Naive B cell (primary cell): Measurements from ENCODE around the gene JAZF1. TPM values are rescaled to one million over a fixed set of nuclear protein-coding genes. Genes with fewer than 3 reads are reported as not detected.
"Not testable (repeated sequence)": the region's sequence is repeated elsewhere in the genome, so short reads cannot be mapped to it uniquely, and the experiment has no call there.

Experiments
- ATAC-seq, 2 donors: fragments of 150-1000 bp; cut with Tn5 transposase; 2 replicates each; pipeline ENCODE4 v1.10.0; 2021; ENCODE audit warnings: low read depth in 2 of 2, mild to moderate bottlenecking in 2 of 2, moderate library complexity in 2 of 2
- DNase-seq: peaks from one replicate; pipeline ENCODE4 v3.0.0; 2022
- H3K27ac Mint-ChIP-seq, 6 donors: one replicate each; pipeline ENCODE4 v1.8.0; 2020 to 2022; ENCODE audit warnings: mild to moderate bottlenecking in 6 of 6, mixed read lengths in 6 of 6, moderate library complexity in 5 of 6, inconsistent platforms in 2 of 6
- H3K27me3 Mint-ChIP-seq, 3 donors: one replicate each; pipeline ENCODE4 v1.8.0; 2021 to 2022; ENCODE audit warnings: mixed read lengths in 3 of 3, mild to moderate bottlenecking in 1 of 3
- H3K36me3 Mint-ChIP-seq, 2 donors: one replicate each; pipeline ENCODE4 v1.8.0; 2020 to 2022; ENCODE audit warnings: mixed read lengths in 2 of 2, inconsistent platforms in 1 of 2, mild to moderate bottlenecking in 1 of 2
- H3K4me1 Mint-ChIP-seq, 3 donors: one replicate each; pipeline ENCODE4 v1.8.0; 2020 to 2022; ENCODE audit warnings: mixed read lengths in 3 of 3, inconsistent platforms in 1 of 3, mild to moderate bottlenecking in 1 of 3, moderate library complexity in 1 of 3
- H3K4me3 Mint-ChIP-seq, 8 donors: one replicate each; pipeline ENCODE4 v1.8.0; 2020 to 2022; ENCODE audit warnings: mild to moderate bottlenecking in 8 of 8, mixed read lengths in 8 of 8, moderate library complexity in 8 of 8, inconsistent platforms in 2 of 8
- H3K9me3 Mint-ChIP-seq, 7 donors: one replicate each; pipeline ENCODE4 v1.8.0; 2020 to 2022; ENCODE audit warnings: mixed read lengths in 7 of 7, mild to moderate bottlenecking in 5 of 7, inconsistent platforms in 2 of 7, moderate library complexity in 1 of 7
- polyA plus RNA-seq, 6 donors: library from polyadenylated mRNA; unstranded; fragments of 300-500 nt; fragmentation: Illumina TruSeq; gene quantifications; one replicate each; pipeline ENCODE4 v1.2.3, GENCODE V29; 2021; ENCODE audit warnings: low read depth in 6 of 6

The JAZF1 gene
- polyA plus RNA-seq, 6 donors from 2014 or later, result 25.4 to 37.7 (median 28.3) TPM

DNA sequence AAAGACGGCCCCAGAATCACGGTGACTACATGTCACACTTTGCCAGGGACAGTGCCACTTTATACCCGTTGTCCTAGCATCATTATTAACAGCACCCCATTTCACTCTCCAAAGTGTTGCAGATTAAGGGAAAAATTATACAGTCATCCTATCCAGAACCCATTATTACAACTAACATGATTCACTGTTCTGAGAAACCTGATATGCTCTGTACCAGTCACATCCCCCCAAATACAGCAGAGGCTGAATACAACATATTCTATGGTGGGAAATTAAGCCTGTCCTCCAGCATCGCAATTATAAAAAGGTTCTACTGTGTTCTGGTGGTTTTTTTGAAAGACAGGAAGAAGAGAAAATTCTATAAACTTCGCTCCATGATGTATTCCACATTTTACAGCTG, 162.1 kb downstream of the JAZF1 start:
- peaks cover 30 to 49% (median 46%) of the 10 kb centered on the region in 3 donors for H3K4me1 Mint-ChIP-seq
- no peaks in the 10 kb centered on the region for H3K27me3 Mint-ChIP-seq

DNA sequence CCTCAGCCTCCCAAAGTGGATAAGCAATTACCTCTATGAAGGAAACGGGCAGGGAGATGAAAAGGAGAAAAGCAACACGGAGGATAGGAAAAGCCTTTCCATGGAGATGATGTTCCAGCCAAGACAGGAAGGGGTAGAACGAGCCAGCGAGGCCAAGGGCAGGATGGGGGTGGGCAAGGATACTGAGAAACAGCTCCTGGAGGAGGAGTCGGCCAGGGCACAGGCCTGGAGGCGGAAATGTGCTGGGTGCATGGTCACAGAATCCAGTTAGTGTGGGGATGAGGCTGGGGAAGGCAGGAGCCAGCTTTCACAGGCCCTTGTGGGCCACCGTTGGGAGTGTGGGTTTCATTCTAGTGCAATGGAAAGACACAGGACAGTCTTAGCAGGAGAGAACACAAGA, 162.6 kb downstream of the JAZF1 start:
- Mint-ChIP-seq H3K4me1 (peaks cover 30 to 53% (median 47%) of the 10 kb centered on the region in 3 donors), H3K36me3 (peaks cover 9 to 28% of the 10 kb centered on the region in 2 donors), H3K9me3 (peaks cover 0 to 10% (median 8%) of the 10 kb centered on the region in 7 donors)

More for the DNA sequence above, 162.1 kb downstream of the JAZF1 start:
- peaks cover 0 to 10% (median 7%) of the 10 kb centered on the region in 7 donors for H3K9me3 Mint-ChIP-seq
- ATAC-seq (no peak), DNase-seq (no peak)
- H3K27ac Mint-ChIP-seq, result peak overlapping the region in 1 of 6 donors; percentile 63
- H3K36me3 Mint-ChIP-seq, result peaks cover 10 to 27% of the 10 kb centered on the region in 2 donors
- H3K4me3 Mint-ChIP-seq, result no peak overlapping the region

DNA sequence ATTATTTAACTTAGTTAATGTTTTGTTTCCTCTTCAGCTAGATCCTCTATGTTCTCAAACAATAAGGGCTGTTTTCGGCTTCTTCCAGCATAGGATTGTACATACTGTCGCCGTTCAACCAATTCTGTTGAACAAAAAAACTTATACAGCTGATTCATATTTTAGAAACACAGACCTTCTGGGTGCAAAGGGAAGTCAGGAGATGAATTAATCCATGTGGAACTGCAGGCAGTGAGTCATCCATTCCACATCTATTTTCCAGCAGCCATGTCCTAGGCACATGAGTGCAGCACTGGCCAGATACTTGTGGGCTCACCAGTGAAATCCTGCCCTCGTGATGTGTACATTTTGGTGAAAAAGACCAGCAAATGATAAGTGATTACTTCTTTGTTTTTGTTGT, 163.2 kb downstream of the JAZF1 start:
- DNase-seq, result no peak
- H3K4me1 Mint-ChIP-seq, result peaks cover 29 to 59% (median 41%) of the 10 kb centered on the region in 3 donors
- no peak overlapping the region for H3K4me3 Mint-ChIP-seq
- no peaks in the 10 kb centered on the region for H3K27me3 Mint-ChIP-seq
- no peak for ATAC-seq
- H3K27ac Mint-ChIP-seq, result no peak overlapping the region
- H3K9me3 Mint-ChIP-seq, result peaks cover 0 to 10% (median 8%) of the 10 kb centered on the region in 7 donors
- H3K36me3 Mint-ChIP-seq, result peaks cover 9 to 28% of the 10 kb centered on the region in 2 donors

More for the DNA sequence above, 162.6 kb downstream of the JAZF1 start:
- Mint-ChIP-seq H3K4me3 (no peak overlapping the region), H3K27me3 (no peaks in the 10 kb centered on the region), H3K27ac (peak overlapping the region in 1 of 6 donors; percentile 49)
- DNase-seq (no peak), ATAC-seq (no peak)

DNA sequence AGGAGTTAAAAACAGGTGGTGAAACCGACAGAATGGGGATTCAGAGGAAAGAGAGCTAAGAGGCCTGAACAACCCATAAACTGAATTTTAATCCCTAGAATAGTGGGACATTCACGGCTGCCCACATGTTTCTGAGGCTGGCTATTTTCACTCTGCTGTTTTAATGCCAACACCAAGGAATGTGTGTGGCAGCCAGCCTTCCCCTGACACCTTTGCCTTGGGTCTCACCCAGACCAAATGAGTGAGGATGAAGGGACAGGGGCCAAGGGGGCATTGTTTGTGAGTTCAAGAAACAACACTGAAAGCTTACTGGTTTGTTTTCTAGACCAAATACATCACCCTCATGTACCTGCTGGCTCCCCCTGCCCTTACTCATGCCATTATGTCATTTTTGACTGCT, 164.3 kb downstream of the JAZF1 start:
- DNase-seq (no peak), ATAC-seq (no peak)
- Mint-ChIP-seq H3K4me1 (peaks cover 25 to 56% (median 41%) of the 10 kb centered on the region in 3 donors), H3K27me3 (no peaks in the 10 kb centered on the region), H3K9me3 (peaks cover 0 to 10% (median 8%) of the 10 kb centered on the region in 7 donors), H3K36me3 (peaks cover 9 to 28% of the 10 kb centered on the region in 2 donors), H3K27ac (no peak overlapping the region), H3K4me3 (no peak overlapping the region)

DNA sequence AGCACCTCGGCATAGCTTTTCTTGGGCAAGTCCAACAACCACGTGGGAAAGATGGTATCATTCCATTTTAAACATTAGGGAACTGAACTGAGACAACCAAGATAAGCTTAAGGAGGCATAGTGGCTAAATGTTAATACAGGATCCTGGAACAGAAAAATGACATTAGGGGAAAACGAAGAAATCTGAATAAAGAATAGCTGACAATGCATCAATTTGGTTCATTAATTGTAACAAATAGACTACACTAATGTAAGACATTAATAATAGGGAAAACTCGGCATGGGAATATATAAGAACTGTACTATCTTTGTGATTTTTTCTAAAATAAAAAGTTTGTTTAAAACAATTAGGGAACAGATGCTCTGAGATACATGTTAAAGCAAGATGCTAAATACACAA, 165.4 kb downstream of the JAZF1 start:
- no peak overlapping the region for H3K27ac Mint-ChIP-seq
- H3K4me3 Mint-ChIP-seq, result no peak overlapping the region
- no peaks in the 10 kb centered on the region for H3K27me3 Mint-ChIP-seq
- H3K4me1 Mint-ChIP-seq, result peaks cover 23 to 46% (median 39%) of the 10 kb centered on the region in 3 donors
- DNase-seq (no peak), ATAC-seq (no peak)
- peaks cover 9 to 28% of the 10 kb centered on the region in 2 donors for H3K36me3 Mint-ChIP-seq
- H3K9me3 Mint-ChIP-seq, result peaks cover 0 to 10% (median 8%) of the 10 kb centered on the region in 7 donors

DNA sequence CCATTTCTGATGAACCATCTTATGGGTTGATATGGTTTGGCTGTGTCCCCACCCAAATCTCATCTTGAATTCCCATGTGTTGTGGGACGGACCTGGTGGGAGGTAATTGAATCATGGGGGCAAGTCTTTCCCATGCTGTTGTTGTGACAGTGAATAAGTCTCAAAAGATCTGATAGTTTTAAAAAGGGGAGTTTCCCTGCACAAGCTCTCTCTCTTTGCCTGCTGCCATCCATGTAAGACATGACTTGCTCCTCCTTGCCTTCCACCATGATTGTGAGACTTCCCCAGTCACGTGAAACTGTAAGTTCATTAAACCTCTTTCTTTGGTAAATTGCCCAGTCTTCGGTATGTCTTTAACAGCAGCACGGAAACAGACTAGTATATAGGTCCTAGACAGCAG, 166.3 kb downstream of the JAZF1 start:
- peak overlapping the region in 2 of 6 donors; percentile 39 to 73 for H3K27ac Mint-ChIP-seq

DNA sequence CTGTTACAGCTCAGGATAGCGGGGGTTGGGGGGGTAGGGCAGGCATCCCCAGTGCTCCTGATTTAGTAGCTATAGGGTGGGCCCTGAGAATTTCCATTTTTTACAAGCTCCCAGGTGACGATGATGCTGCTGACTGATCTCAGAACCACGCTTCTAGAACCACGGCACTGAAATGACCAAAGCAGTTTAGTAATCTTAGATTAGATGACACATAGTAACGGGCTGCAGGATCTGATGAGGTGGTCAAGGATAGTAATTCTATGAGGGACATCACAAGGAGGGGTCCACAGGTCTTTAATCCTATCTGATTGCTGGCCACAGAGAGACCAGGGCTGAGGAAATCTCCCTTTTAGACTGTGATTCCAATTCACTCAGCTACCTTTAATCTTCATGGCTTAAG, 167.2 kb downstream of the JAZF1 start:
- peaks cover 9 to 28% of the 10 kb centered on the region in 2 donors for H3K36me3 Mint-ChIP-seq
- DNase-seq (no peak), ATAC-seq (no peak)
- H3K27me3 Mint-ChIP-seq, result no peaks in the 10 kb centered on the region
- peaks cover 34 to 52% (median 47%) of the 10 kb centered on the region in 3 donors for H3K4me1 Mint-ChIP-seq
- H3K27ac Mint-ChIP-seq, result peak overlapping the region in 1 of 6 donors; percentile 26
- no peak overlapping the region for H3K4me3 Mint-ChIP-seq
- peaks cover 0 to 10% (median 8%) of the 10 kb centered on the region in 7 donors for H3K9me3 Mint-ChIP-seq

More for the DNA sequence above, 166.3 kb downstream of the JAZF1 start:
- Mint-ChIP-seq H3K4me3 (peak overlapping the region in 1 of 8 donors; percentile 69), H3K36me3 (peaks cover 9 to 28% of the 10 kb centered on the region in 2 donors), H3K4me1 (peaks cover 25 to 48% (median 43%) of the 10 kb centered on the region in 3 donors)
- not testable (repeated sequence) for H3K9me3 Mint-ChIP-seq, DNase-seq, ATAC-seq, H3K27me3 Mint-ChIP-seq

DNA sequence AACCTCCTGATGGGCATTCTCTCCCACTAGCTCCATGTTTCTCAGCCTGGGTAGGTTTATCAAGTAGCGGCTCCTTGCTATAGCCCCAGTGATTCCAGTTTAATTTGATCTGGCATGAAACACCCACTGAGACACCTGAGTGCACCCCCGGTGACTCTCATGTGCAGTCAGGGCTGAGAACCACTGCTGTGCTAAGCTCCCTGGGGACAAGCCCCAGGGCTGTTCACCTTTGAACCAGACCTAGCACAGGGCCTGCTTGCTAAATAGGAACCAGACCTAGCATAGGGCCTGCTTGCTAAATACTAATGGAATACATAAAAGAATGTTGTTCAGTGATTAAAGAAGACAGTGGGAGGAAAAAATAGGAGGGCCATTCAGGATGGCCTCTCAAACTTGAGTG, 167.6 kb downstream of the JAZF1 start:
- DNase-seq (no peak), ATAC-seq (no peak)
- Mint-ChIP-seq H3K9me3 (peaks cover 0 to 10% (median 8%) of the 10 kb centered on the region in 7 donors), H3K36me3 (peaks cover 9 to 25% of the 10 kb centered on the region in 2 donors), H3K4me3 (peak overlapping the region in 1 of 8 donors; percentile 70), H3K27ac (peak overlapping the region in 2 of 6 donors; percentile 56 to 78), H3K4me1 (peaks cover 35 to 55% (median 48%) of the 10 kb centered on the region in 3 donors), H3K27me3 (no peaks in the 10 kb centered on the region)

DNA sequence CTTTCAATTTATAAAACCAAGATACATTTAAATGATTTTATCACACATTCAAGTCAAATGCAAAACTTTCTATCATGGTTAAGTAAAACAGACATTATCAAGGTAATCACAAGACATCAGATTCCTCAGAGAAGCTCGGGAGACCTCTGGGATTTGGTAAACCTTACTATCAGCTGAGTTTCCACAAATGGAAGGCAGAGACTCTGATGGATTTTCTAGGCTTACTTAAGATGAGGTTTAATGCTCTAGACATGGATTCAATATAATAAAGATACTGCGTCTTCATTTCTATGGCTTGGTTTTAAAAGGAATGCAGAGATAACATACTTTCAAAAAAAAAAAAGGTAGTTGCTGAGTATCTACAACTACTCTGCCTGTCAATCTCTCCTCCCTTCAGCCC, 171.7 kb downstream of the JAZF1 start:
- Mint-ChIP-seq H3K9me3 (peaks cover 0 to 2% (median 0%) of the 10 kb centered on the region in 7 donors), H3K27ac (peak overlapping the region in 1 of 6 donors; percentile 24), H3K27me3 (no peaks in the 10 kb centered on the region), H3K4me3 (no peak overlapping the region), H3K36me3 (peaks cover 0 to 14% of the 10 kb centered on the region in 2 donors), H3K4me1 (peaks cover 37 to 71% (median 57%) of the 10 kb centered on the region in 3 donors)
- ATAC-seq (no peak), DNase-seq (no peak)

DNA sequence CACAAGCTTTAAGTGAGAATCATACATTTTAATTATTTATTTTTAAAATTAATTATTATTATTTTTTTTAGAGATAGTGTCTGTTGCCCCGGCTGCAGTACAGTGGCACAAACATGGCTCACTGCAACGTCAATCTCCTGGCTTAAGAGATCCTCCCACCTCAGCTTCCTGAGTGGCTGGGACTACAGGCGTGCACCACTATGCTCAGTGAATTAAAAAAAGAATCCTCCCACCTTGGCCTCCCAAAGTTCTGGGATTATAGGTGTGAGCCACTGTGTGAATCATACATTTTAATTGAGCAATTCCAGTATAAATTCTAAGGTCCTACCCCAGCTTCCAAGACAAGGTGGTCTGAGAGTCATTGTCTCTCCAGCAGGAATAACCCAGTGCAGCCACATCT, 172.4 kb downstream of the JAZF1 start:
- ATAC-seq (no peak), DNase-seq (no peak)
- Mint-ChIP-seq H3K9me3 (peaks cover 0 to 2% (median 0%) of the 10 kb centered on the region in 7 donors), H3K27me3 (no peaks in the 10 kb centered on the region), H3K4me3 (no peak overlapping the region), H3K4me1 (peaks cover 42 to 74% (median 58%) of the 10 kb centered on the region in 3 donors), H3K36me3 (peaks cover 0 to 9% of the 10 kb centered on the region in 2 donors), H3K27ac (no peak overlapping the region)

DNA sequence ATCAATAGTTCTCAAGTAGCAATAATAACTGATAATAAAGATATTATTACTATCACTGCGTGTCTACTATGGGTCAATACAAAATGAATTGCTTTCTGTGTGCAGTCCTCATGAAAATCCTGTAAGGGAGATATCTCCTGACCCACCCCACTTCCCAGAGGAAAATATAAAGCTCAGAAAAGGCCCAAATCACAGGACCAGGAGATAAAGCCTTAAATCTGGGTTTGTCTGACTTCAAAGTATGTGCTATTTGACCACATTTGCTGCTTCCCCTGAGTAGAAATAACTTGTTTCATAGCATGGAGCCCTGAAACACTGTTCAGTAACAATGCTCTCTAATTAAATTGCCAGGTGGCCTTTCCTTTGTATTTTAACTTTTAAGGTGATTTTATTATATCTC, 174.1 kb downstream of the JAZF1 start:
- H3K9me3 Mint-ChIP-seq, result peaks cover 0 to 1% (median 0%) of the 10 kb centered on the region in 7 donors
- H3K36me3 Mint-ChIP-seq, result peaks cover 0 to 9% of the 10 kb centered on the region in 2 donors
- ATAC-seq (no peak), DNase-seq (no peak)
- H3K27me3 Mint-ChIP-seq, result no peaks in the 10 kb centered on the region
- no peak overlapping the region for H3K4me3 Mint-ChIP-seq
- H3K4me1 Mint-ChIP-seq, result peaks cover 45 to 79% (median 63%) of the 10 kb centered on the region in 3 donors
- peak overlapping the region in 2 of 6 donors; percentile 50 to 66 for H3K27ac Mint-ChIP-seq

DNA sequence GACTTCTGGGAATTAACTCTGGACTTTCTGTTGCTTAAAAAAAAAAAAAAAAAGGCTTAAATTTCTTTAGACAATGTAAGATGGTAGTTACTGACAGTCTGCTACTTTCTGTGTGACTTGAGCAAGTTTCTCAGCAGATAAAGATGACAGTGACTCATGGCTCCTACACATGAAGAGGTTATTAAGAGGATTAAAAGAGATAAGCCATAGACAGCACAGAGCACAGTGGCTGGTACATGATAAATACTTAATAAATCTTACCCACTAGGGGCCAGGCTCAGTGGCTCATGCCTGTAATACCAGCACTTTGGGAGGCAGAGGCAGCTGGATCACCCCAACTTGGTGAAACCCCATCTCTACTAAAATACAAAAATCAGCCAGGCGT, 174.8 kb downstream of the JAZF1 start:
- no peak for ATAC-seq
- peak overlapping the region in 3 of 6 donors; percentile 7 to 64 (median 23) for H3K27ac Mint-ChIP-seq

DNA sequence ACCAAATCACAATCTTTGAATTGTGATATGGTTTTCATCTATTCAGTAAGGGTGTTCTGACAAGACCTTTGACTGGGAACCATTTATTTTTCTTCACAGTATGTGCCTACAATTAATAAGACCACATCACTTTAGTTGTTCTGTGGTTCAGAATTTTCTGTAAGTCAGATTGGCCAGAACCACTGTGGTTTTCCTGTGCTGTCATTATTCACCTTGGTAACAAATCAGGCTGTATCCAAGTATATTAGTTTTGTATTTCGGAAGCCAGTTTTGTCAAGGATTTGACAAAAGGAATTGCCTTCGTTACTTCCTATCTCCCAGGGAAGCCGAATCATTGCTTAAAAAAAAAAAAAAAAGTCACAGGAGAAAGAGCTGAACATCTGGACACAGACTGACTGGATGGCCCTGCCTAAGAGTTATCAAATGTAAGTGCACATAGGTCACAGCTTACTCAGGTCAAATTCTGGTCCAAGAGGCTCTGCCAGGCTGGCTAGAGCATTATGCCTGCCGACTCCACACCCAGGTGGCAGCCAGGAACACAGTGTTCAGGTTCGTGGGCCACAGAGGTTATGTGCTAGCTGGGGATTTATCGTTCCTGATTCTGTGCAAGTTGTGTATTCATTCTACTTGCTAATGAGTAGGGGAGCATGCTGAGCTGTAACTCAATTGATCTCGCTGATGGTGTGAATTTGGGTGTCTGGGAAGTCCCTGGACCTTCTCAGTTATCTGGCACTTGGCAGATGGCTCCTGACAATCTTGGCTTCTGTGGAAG, 175.3 kb downstream of the JAZF1 start:
- no peak for DNase-seq
- peak overlapping the region in 5 of 6 donors; percentile 7 to 65 (median 23) for H3K27ac Mint-ChIP-seq
- H3K9me3 Mint-ChIP-seq, result peaks cover 0 to 1% (median 0%) of the 10 kb centered on the region in 7 donors
- ATAC-seq, result no peak
- H3K4me3 Mint-ChIP-seq, result no peak overlapping the region
- peaks cover 45 to 78% (median 68%) of the 10 kb centered on the region in 3 donors for H3K4me1 Mint-ChIP-seq
- peaks cover 0 to 9% of the 10 kb centered on the region in 2 donors for H3K36me3 Mint-ChIP-seq
- no peaks in the 10 kb centered on the region for H3K27me3 Mint-ChIP-seq

More for the DNA sequence above, 174.8 kb downstream of the JAZF1 start:
- peaks cover 0 to 9% of the 10 kb centered on the region in 2 donors for H3K36me3 Mint-ChIP-seq
- DNase-seq, result no peak
- no peak overlapping the region for H3K4me3 Mint-ChIP-seq
- H3K9me3 Mint-ChIP-seq, result peaks cover 0 to 1% (median 0%) of the 10 kb centered on the region in 7 donors
- peaks cover 48 to 79% (median 67%) of the 10 kb centered on the region in 3 donors for H3K4me1 Mint-ChIP-seq
- H3K27me3 Mint-ChIP-seq, result no peaks in the 10 kb centered on the region
